Measurements from ENCODE around the gene VAV3.

The VAV3 gene

GRCh38 chr1:107524301-107524700 is 440.7 kb downstream of the VAV3 start:
- no peak for DNase-seq

DNA sequence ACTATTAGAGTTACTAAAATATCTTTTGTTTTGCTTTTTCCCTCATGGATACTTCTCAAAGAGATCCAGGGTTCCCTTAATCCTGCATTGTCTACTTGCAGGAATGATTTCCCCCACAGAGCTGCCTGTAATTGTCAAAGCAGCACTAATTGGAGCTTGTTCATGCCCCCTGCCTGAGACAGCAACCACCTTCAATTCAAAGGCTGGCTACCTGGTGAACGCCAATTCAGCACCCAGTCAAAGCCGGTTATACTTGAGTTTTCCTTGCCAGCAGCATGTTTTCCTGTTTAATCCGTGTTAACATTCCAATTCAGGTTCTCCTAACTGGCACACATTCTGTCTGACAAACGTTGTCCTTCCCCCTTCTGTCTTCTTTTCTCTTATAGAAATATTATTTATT is 441.2 kb downstream of the VAV3 start:
- no peak for DNase-seq

GRCh38 chr1:107523061-107523460 is 441.9 kb downstream of the VAV3 start:
- DNase-seq, result no peak

All from activated naive CD4-positive, alpha-beta T cell treated with Interleukin-2 at 50 U/mL for 16 hours (primary cell).